AG09319 (cell line): ENCODE results near the gene SYTL2.

Experiments
- DNase-seq: peaks from one replicate; pipeline ENCODE4 v3.0.0-alpha.2; 2010; ENCODE audit warnings: low read depth; ENCODE audit errors: extremely low read depth
- TF ChIP-seq, protein P1 (sequence below): IDR thresholded peaks from 2 replicates; pipeline ENCODE4 v1.5.1; 2011; ENCODE audit warnings: low read depth, mild to moderate bottlenecking, inconsistent platforms, low read length, moderate library complexity

The SYTL2 gene

DNA sequence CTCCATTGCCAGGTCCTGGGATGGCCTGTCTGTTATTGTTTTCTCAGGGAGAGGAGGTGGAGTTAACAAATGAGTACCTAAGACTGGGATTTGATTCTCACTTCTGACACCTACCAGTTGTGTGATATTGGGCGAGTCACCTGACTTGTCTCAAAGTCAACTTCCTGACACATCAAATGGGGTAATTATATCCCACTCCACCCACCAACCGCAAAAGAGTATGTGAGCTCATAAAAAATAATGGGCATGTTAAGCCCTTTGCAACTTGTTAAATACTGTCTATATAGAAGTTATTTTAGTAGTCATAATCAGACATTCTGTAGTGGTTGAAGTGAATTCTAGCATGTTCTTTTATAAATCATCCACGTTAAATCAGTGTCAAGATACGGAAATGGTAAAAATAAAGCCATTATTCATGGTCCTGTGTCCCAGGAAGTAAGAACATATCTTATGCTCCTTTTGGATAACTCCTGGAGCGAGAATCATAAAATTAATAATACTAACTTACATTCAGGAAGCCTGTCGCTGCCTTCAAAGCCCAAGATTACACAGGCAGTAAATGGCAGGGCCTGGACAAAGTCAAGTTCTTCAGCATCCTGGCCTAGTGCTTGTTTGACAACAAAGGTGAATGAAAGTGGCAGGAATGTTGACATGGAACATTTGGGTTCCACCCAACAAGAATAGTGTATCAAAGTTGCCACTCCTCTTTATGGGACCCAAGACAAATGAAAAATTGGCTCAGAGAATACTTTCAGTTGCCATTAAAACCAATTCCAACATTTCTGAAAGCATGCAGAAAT, 54.3 kb downstream of the SYTL2 start:
- no peak for DNase-seq
- TF ChIP-seq, protein P1, sequence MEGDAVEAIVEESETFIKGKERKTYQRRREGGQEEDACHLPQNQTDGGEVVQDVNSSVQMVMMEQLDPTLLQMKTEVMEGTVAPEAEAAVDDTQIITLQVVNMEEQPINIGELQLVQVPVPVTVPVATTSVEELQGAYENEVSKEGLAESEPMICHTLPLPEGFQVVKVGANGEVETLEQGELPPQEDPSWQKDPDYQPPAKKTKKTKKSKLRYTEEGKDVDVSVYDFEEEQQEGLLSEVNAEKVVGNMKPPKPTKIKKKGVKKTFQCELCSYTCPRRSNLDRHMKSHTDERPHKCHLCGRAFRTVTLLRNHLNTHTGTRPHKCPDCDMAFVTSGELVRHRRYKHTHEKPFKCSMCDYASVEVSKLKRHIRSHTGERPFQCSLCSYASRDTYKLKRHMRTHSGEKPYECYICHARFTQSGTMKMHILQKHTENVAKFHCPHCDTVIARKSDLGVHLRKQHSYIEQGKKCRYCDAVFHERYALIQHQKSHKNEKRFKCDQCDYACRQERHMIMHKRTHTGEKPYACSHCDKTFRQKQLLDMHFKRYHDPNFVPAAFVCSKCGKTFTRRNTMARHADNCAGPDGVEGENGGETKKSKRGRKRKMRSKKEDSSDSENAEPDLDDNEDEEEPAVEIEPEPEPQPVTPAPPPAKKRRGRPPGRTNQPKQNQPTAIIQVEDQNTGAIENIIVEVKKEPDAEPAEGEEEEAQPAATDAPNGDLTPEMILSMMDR = no peak

DNA sequence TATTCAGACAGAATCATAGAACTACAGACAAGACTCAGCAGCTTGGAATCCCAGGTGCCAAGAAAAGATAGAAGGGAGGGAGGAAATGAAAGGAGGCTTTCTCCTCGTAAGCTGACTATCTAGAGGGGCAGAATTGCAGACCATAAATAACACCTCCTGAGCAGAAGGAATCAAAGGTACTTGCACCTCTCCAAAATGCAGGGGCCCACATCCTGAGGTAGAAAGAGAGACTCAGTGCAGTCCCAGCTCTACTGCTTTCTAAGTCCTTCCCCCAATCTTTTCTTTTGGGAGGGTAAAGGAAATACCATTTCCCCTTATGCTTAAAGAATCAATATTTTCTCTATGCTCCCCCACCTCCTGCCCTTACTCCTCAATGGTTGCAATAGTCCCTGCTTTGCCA, 55.2 kb downstream of the SYTL2 start:
- TF ChIP-seq, protein P1 = no peak
- no peak for DNase-seq

DNA sequence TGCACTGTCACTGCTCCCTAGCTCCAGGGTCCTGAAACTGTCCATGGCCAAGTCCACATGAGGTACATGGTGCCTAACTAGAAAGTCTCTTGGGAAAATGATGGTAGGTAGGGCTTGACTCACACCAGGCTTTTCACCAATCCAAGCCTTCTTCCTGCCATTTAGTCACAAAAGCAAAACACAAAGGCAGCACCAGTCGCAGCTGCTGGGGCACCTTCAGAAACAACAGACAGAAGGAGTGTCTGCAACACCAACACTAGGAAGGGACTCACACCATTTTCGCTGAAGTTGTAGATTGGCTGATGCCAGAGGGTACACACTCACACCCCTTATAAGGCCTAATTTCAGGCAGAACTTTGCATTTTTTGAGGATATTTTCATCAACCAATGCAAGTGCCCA, 55.7 kb downstream of the SYTL2 start:
- TF ChIP-seq, protein P1 = no peak
- DNase-seq = no peak

DNA sequence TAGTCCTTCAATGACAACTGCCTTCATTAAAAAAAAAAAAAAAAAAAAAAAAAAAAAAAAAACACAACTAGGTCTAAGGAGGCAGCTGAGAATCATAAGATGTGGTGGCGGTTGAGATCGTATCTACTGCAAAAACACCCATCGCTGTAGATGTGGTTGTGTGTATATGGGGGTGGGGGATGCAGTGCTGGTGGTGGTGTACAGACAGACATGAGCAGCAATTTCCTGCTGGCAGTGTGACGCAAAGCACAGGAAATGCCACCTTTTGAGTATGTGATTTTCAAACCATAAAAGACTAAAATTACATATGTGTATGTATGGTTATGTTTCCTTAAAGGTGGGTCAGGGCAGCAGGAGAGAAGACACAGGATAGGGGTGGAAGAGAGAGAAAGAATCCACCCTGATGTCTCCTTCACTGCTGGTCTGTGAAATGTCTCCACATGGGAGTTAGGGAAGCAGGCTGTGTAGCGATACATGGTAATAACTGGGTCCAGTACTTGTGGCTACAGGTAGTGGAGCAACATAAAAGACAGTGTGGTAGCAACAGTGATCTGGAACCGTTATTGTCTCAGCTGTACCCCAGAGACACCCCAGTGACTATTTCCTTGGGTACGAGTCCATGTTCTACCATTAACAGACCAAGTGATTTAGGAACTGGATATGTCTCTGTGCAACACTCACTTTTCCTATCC, 57.9 kb downstream of the SYTL2 start:
- no peak for DNase-seq
- TF ChIP-seq, protein P1 = no peak

DNA sequence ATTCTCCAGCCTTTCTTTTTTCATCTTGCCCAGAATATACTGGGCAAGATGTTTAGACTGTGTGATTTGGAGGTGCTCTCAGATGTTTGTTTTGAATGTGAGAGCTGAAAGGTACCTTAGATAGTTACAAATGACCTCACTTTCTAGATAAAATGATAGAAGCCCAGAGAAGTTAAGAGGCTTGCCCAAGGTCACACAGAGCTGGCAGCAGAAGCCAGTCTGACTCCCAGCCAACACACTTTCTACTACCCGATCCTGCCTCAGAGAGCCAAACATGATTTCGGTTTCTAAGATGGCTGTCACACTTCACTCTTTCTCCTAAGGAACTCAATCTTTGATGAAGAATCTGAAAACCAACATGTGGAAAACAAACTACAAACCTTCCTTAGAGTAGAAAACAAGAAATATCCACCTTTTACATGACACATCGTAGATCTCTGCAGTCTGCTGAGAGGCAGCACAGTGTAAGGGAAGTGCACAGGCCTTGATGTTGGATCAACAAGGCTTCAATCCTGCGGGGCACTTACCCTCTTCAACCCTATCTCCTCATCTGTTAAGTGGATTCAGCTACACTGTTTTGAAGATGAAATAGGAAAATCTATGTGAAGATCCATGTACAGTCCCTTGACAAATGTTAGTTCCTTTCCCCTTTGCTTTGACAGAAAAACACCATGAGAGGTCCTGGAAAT, 58.6 kb downstream of the SYTL2 start:
- DNase-seq = no peak

DNA sequence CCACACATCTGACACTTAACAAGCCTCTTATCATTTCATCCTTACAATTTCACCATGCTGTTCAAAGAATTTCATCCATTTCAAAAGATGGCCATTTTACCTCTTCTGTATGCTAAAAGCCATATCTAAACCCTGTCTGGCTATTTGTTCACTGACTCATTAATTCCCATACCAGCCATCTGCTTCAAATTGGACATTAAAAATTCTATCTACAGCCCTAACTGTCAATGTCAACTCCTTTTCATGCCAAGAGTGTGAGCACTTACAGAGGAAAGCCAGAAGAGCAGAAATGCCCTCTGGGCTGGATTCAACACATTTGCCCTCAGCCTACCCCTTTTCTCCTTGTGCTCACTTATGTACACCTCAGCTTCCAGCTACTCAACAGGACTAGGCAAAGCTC, 59.2 kb downstream of the SYTL2 start:
- TF ChIP-seq, protein P1 = no peak

More for the DNA sequence above, 58.6 kb downstream of the SYTL2 start:
- TF ChIP-seq, protein P1 = no peak

DNA sequence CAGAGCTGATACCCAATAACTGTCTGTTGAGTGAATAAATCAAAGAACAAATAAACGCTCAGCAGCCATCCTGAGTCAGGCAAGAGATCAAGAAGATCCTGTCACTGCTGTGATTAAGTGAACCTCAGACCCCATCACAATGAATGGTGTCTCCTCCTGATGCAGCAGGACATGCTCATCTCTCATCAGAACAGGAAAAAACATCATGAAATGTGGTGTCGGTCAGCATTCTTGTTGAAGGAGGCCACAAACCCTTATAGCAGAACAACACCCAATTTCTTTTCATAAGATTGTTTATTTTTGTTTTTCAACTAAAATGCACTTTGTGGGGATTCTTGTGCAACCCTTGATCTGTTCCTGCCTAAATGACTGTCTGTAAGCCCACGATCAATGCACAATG, 60.3 kb downstream of the SYTL2 start:
- TF ChIP-seq, protein P1 = no peak

More for the DNA sequence above, 59.2 kb downstream of the SYTL2 start:
- DNase-seq = no peak

More for the DNA sequence above, 60.3 kb downstream of the SYTL2 start:
- DNase-seq = no peak
